ENCODE results near the gene AQP1. TPM values are rescaled to one million over a fixed set of nuclear protein-coding genes. Genes with fewer than 3 reads are reported as not detected.

The AQP1 gene
- polyA plus RNA-seq, 4 donors = 153 to 224 (median 211) TPM

- no peak for DNase-seq (ENCODE audit: low read depth in 4 of 4, low spot score in 2 of 4)
Observed at GRCh38 chr7:30933124-30933974, 21.7 kb downstream of the AQP1 start.

- no peak for DNase-seq (ENCODE audit: low read depth in 4 of 4, low spot score in 2 of 4)
Observed at GRCh38 chr7:30934225-30934624, 22.6 kb downstream of the AQP1 start.

GRCh38 chr7:30934732-30935568, 23.3 kb downstream of the AQP1 start:
- no peak for DNase-seq (ENCODE audit: low read depth in 4 of 4, low spot score in 2 of 4)

- DNase-seq (ENCODE audit: low read depth in 4 of 4, low spot score in 2 of 4) = no peak
Observed at GRCh38 chr7:30935569-30935877, 23.9 kb downstream of the AQP1 start.

- no peak for DNase-seq (ENCODE audit: low read depth in 4 of 4, low spot score in 2 of 4)
Observed at GRCh38 chr7:30936650-30937245, 25.1 kb downstream of the AQP1 start.

GRCh38 chr7:30937416-30937815, 25.8 kb downstream of the AQP1 start:
- DNase-seq (ENCODE audit: low read depth in 4 of 4, low spot score in 2 of 4) = no peak

GRCh38 chr7:30938435-30939316, 27.0 kb downstream of the AQP1 start:
- peak; percentile 37 to 61 (median 58) for DNase-seq (ENCODE audit: low read depth in 4 of 4, low spot score in 2 of 4)

- no peak for DNase-seq (ENCODE audit: low read depth in 4 of 4, low spot score in 2 of 4)
Observed at GRCh38 chr7:30941582-30942323, 30.1 kb downstream of the AQP1 start.

GRCh38 chr7:30950197-30950596, 38.5 kb downstream of the AQP1 start:
- no peak for DNase-seq (ENCODE audit: low read depth in 4 of 4, low spot score in 2 of 4)

GRCh38 chr7:30954914-30955313, 43.3 kb downstream of the AQP1 start:
- DNase-seq (ENCODE audit: low read depth in 4 of 4, low spot score in 2 of 4) = no peak

- no peak for DNase-seq (ENCODE audit: low read depth in 4 of 4, low spot score in 2 of 4)
Observed at GRCh38 chr7:30956704-30957103, 45.1 kb downstream of the AQP1 start.

- DNase-seq (ENCODE audit: low read depth in 4 of 4, low spot score in 2 of 4) = no peak
Observed at GRCh38 chr7:30963842-30964241, 52.2 kb downstream of the AQP1 start, which contains the start of gene GHRHR. Gene GHRHR (plus strand): TSS chr7:30963953. CDS start chr7:30964069, 116 bp downstream.

- DNase-seq (ENCODE audit: low read depth in 4 of 4, low spot score in 2 of 4) = no peak
Observed at GRCh38 chr7:30965372-30965771, 53.7 kb downstream of the AQP1 start.

GRCh38 chr7:30965883-30966282, 54.2 kb downstream of the AQP1 start:
- DNase-seq (ENCODE audit: low read depth in 4 of 4, low spot score in 2 of 4) = no peak

- no peak for DNase-seq (ENCODE audit: low read depth in 4 of 4, low spot score in 2 of 4)
Observed at GRCh38 chr7:30968294-30968693, 56.6 kb downstream of the AQP1 start.

- DNase-seq (ENCODE audit: low read depth in 4 of 4, low spot score in 2 of 4) = no peak
Observed at GRCh38 chr7:30968747-30969603, 57.3 kb downstream of the AQP1 start.

GRCh38 chr7:30969604-30969970, 57.9 kb downstream of the AQP1 start:
- no peak for DNase-seq (ENCODE audit: low read depth in 4 of 4, low spot score in 2 of 4)

- DNase-seq (ENCODE audit: low read depth in 4 of 4, low spot score in 2 of 4) = no peak
Observed at GRCh38 chr7:30970074-30970473, 58.4 kb downstream of the AQP1 start.

- no peak for DNase-seq (ENCODE audit: low read depth in 4 of 4, low spot score in 2 of 4)
Observed at GRCh38 chr7:30970594-30971094, 59.0 kb downstream of the AQP1 start.

Data from left renal cortex interstitium (tissue), 4 donors.